Measurements from ENCODE around the gene STYX. TPM values are rescaled to one million over a fixed set of nuclear protein-coding genes. Genes with fewer than 3 reads are reported as not detected.
"Not testable (repeated sequence)": the region's sequence is repeated elsewhere in the genome, so short reads cannot be mapped to it uniquely, and the experiment has no call there.

STYX gene
- polyA plus RNA-seq, 1 donor from 2014 or later = 15.1 TPM

GRCh38 chr14:52723514-52724359, 6.2 kb upstream of the STYX start:
- H2AFZ ChIP-seq (ENCODE audit: low read depth, low read length) = no peak overlapping the region
- no peak overlapping the region for H3K27ac ChIP-seq (ENCODE audit: low read length)
- no peak overlapping the region for H3K9ac ChIP-seq (ENCODE audit: low read length)
- no peaks in the 10 kb centered on the region for H4K20me1 ChIP-seq (ENCODE audit: insufficient read depth)
- H3K4me2 ChIP-seq (ENCODE audit: low read length) = no peak overlapping the region
- H3F3A ChIP-seq (ENCODE audit: insufficient read depth, low read length, poor library complexity, severe bottlenecking) = no peaks in the 10 kb centered on the region
- no peak overlapping the region for H3K4me3 ChIP-seq (ENCODE audit: low read length)
- H3K27me3 ChIP-seq (ENCODE audit: insufficient read depth, low read depth, low read length) = no peaks in the 10 kb centered on the region
- no peaks in the 10 kb centered on the region for H3K9me3 ChIP-seq (ENCODE audit: low read length)
- TF ChIP-seq REST (IDR thresholded peaks at IDR 0.05; ENCODE audit: borderline replicate concordance) = no peak
- no peaks in the 10 kb centered on the region for H3K9me2 ChIP-seq (ENCODE audit: insufficient read depth, low read length)
- H3K36me3 ChIP-seq (ENCODE audit: insufficient read depth, low read length) = peaks cover 13% of the 10 kb centered on the region
- H3K79me2 ChIP-seq (replicated peaks; ENCODE audit: insufficient read depth, low read length) = no peaks in the 10 kb centered on the region

DNA sequence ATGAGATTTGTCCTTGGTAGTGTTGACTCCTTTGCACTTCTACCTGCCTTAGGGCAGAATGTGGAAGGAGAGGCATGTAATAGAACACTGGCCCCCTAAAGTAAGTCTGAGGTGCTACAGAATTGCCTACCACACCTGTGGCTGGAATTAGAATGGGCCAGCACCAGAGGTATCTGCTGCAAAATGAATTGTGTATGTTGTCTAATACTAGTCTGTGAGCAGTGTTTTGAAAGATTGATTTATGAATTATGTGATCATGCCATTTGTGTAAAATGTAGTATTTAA, 5.7 kb upstream of the STYX start:
- Histone ChIP-seq H3K9ac (ENCODE audit: low read length) (no peak overlapping the region), H3K4me2 (ENCODE audit: low read length) (no peak overlapping the region), H3K36me3 (ENCODE audit: insufficient read depth, low read length) (peaks cover 13% of the 10 kb centered on the region), H2AFZ (ENCODE audit: low read depth, low read length) (no peak overlapping the region), H3K27ac (ENCODE audit: low read length) (no peak overlapping the region), H3K9me3 (ENCODE audit: low read length) (no peaks in the 10 kb centered on the region), H3K4me3 (ENCODE audit: low read length) (no peak overlapping the region), H3K9me2 (ENCODE audit: insufficient read depth, low read length) (no peaks in the 10 kb centered on the region), H3K79me2 (replicated peaks; ENCODE audit: insufficient read depth, low read length) (no peaks in the 10 kb centered on the region), H3F3A (ENCODE audit: insufficient read depth, low read length, poor library complexity, severe bottlenecking) (no peaks in the 10 kb centered on the region), H3K27me3 (ENCODE audit: insufficient read depth, low read depth, low read length) (no peaks in the 10 kb centered on the region), H4K20me1 (ENCODE audit: insufficient read depth) (no peaks in the 10 kb centered on the region)
- TF ChIP-seq, protein P1, sequence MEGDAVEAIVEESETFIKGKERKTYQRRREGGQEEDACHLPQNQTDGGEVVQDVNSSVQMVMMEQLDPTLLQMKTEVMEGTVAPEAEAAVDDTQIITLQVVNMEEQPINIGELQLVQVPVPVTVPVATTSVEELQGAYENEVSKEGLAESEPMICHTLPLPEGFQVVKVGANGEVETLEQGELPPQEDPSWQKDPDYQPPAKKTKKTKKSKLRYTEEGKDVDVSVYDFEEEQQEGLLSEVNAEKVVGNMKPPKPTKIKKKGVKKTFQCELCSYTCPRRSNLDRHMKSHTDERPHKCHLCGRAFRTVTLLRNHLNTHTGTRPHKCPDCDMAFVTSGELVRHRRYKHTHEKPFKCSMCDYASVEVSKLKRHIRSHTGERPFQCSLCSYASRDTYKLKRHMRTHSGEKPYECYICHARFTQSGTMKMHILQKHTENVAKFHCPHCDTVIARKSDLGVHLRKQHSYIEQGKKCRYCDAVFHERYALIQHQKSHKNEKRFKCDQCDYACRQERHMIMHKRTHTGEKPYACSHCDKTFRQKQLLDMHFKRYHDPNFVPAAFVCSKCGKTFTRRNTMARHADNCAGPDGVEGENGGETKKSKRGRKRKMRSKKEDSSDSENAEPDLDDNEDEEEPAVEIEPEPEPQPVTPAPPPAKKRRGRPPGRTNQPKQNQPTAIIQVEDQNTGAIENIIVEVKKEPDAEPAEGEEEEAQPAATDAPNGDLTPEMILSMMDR (IDR thresholded peaks at IDR 0.05; ENCODE audit: poor library complexity, severe bottlenecking) = no peak
- TF ChIP-seq REST (IDR thresholded peaks at IDR 0.05; ENCODE audit: borderline replicate concordance) (no peak), SMC3 (conservative IDR thresholded peaks at IDR 0.05; ENCODE audit: poor library complexity) (no peak), MXI1 (conservative IDR thresholded peaks at IDR 0.05; ENCODE audit: poor library complexity, severe bottlenecking) (no peak), EP300 (conservative IDR thresholded peaks at IDR 0.05; ENCODE audit: poor library complexity, severe bottlenecking) (no peak), TAF1 (IDR thresholded peaks at IDR 0.05; ENCODE audit: low read depth) (no peak), POLR2AphosphoS5 (IDR thresholded peaks at IDR 0.05) (no peak), EZH2 (IDR thresholded peaks at IDR 0.05; ENCODE audit: borderline replicate concordance, insufficient read depth, low read length, poor library complexity, severe bottlenecking) (no peak), RAD21 (conservative IDR thresholded peaks at IDR 0.05) (no peak)

GRCh38 chr14:52727509-52727908, 2.5 kb upstream of the STYX start:
- not testable (repeated sequence) for H3K27me3 ChIP-seq (ENCODE audit: insufficient read depth, low read depth, low read length); H3K4me2 ChIP-seq (ENCODE audit: low read length); H3K9ac ChIP-seq (ENCODE audit: low read length); H3K9me3 ChIP-seq (ENCODE audit: low read length); H4K20me1 ChIP-seq (ENCODE audit: insufficient read depth); H3F3A ChIP-seq (ENCODE audit: insufficient read depth, low read length, poor library complexity, severe bottlenecking); H3K9me2 ChIP-seq (ENCODE audit: insufficient read depth, low read length); H3K4me3 ChIP-seq (ENCODE audit: low read length); H3K27ac ChIP-seq (ENCODE audit: low read length); H2AFZ ChIP-seq (ENCODE audit: low read depth, low read length)
- Histone ChIP-seq H3K36me3 (ENCODE audit: insufficient read depth, low read length) (peaks cover 13% of the 10 kb centered on the region), H3K79me2 (replicated peaks; ENCODE audit: insufficient read depth, low read length) (peaks cover 11% of the 10 kb centered on the region)

DNA sequence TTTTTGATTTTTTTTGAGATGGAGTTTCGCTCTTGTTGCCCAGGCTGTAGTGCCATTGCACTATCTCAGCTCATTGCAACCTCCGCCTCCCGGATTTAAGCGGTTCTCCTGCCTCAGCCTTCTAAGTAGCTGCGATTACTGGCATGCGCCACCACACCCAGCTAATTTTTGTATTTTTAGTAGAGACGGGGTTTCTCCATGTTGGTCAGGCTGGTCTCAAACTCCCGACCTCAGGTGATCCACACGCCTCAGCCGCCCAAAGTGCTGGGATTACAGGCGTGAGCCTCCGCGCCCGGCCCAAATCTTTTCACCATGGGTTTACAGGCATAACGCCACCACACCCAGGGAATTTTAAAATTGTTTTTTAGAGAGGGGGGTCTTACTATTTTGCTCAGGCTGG, 931 bp upstream of the STYX start:
- Histone ChIP-seq H3K36me3 (ENCODE audit: insufficient read depth, low read length) (peaks cover 10% of the 10 kb centered on the region), H3K79me2 (replicated peaks; ENCODE audit: insufficient read depth, low read length) (peaks cover 11% of the 10 kb centered on the region)
- H3K4me3 ChIP-seq (ENCODE audit: low read length); H3K4me2 ChIP-seq (ENCODE audit: low read length); H3F3A ChIP-seq (ENCODE audit: insufficient read depth, low read length, poor library complexity, severe bottlenecking); H3K9ac ChIP-seq (ENCODE audit: low read length); H3K27me3 ChIP-seq (ENCODE audit: insufficient read depth, low read depth, low read length); H3K9me3 ChIP-seq (ENCODE audit: low read length); H3K27ac ChIP-seq (ENCODE audit: low read length); H2AFZ ChIP-seq (ENCODE audit: low read depth, low read length); H4K20me1 ChIP-seq (ENCODE audit: insufficient read depth); H3K9me2 ChIP-seq (ENCODE audit: insufficient read depth, low read length): not testable (repeated sequence)

Measured in neural cell (in vitro differentiated cells).